ENCODE measurements around the gene ARFGAP2.
A peak's percentile ranks its signal among the peaks of the same experiment; 100 is the strongest.
"Not testable (repeated sequence)": the region's sequence is repeated elsewhere in the genome, so short reads cannot be mapped to it uniquely, and the experiment has no call there.

The ARFGAP2 gene

DNA sequence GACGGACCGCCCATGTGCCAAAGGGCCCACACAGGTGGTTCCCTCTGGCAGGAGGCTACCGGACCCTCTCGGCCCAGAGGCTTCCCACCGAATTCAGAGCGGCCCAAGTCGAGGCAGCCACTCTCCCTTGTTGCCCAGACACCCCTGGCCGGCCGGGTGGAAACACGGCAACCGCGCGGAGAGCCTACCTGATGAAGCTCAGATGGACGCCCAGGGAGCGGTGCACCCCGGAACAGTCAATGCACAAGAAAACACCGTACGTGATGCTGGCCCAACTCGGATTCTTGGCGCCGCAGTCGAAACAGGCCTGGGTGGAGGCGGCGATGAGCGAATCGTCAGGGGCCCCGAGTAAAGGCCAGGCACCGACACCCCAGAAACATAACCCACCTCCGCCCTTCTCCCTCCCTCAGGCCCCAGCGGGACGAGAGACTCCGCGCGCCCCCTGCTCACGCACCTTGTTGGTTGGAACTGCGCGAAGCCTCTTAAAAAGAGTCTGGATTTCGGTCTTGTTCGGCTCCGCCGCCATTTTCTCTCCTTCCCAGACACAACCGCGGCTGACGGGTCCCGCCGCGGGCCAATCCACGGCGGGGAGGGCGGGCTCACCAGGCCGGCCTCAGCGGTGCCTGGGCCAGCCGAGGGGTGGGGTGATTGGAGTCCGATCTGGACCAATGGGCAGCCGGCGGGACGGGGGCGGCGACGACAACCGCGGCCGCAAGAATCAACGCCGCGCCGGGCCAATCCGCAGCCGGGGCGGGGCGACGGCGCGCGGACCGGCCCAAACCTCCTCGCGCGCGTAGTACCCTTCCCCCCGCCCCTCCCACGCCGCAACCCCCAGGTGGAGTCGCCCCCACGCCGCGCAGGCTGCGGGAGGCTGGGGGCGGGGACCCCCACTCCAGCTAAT lies at the start of gene ARFGAP2:
Gene ARFGAP2, minus strand, starts transcription at position 552 of the 901 bp plus-strand sequence. Its CDS starts 26 bp downstream, at position 526.
- DNase-seq: peak; percentile 97

DNA sequence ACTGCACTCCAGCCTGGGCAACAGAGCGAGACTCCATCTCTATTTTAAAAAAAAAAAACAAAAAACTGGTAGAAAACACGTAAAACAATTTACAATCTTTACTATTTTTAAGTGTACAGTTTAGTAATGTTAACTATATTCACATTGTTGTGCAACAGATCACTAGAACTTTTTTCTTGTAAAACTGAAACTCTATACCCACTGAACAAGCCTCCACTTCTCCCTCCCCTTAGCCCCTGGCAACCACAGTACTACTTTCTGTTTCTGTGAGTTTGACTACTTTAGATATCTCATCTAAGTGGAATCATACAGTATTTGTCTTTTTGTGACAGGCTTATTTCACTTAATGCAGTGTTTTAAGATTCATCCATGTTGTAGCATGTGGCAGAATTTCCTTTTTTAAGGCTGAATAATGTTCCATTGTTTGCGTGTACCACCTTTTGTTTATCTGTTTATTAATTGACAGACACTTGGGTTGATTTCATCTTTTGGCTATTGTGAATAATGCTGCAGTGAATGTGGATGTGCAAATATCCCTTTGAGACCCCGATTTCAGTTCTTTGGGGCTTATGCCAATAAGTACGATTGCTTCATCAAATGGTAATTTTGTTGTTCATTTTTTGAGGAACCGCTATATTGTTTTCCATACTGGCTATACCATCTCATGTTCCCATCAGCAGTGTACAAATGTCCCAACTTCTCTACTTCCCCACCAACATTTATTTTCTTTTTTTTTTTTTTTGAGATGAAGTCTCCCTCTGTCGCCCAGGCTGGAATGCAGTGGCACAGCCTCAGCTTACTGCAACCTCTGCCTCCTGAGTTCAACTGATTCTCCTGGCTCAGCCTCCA lies 49.1 kb upstream of the ARFGAP2 start:
- no peak for DNase-seq

DNA sequence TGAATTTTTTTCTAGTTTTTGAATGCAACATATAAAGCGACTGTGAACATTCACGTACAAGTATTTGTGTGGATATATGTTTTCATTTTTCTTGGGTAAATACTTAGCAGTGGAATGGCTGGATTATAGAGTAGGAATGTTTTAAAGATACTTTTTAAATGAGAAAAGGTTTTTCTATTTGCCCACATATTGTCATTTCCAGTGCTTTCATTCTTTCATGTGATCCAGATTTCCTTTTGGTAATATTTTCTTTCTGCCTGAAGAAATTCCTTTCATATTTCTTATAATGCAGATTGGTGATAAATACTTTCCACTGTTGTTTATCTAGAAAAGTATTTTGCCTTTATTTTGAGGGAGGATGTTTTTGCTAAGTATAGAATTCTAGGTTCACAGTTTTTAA lies 46.0 kb upstream of the ARFGAP2 start:
- DNase-seq: no peak

DNA sequence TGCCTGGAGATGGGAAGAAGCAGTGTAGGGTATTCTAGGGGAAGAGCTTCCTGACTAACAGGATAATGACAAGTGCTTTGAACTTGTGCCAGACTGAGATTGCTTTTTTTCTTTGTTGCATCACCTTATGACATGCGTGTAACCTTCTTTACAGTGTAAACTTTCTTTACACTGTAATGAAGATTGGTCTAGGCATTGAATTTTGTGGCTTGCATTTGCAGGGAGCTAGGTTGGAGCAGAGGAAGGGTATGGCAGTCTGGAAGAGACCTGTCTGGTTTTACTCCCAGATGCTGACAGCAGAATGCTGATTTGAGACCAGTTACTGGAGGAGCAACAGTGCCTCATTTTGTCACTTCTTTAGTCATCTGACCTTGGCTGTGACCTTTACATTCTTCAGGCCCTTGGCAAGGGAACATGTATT lies 43.7 kb upstream of the ARFGAP2 start:
- DNase-seq: no peak

DNA sequence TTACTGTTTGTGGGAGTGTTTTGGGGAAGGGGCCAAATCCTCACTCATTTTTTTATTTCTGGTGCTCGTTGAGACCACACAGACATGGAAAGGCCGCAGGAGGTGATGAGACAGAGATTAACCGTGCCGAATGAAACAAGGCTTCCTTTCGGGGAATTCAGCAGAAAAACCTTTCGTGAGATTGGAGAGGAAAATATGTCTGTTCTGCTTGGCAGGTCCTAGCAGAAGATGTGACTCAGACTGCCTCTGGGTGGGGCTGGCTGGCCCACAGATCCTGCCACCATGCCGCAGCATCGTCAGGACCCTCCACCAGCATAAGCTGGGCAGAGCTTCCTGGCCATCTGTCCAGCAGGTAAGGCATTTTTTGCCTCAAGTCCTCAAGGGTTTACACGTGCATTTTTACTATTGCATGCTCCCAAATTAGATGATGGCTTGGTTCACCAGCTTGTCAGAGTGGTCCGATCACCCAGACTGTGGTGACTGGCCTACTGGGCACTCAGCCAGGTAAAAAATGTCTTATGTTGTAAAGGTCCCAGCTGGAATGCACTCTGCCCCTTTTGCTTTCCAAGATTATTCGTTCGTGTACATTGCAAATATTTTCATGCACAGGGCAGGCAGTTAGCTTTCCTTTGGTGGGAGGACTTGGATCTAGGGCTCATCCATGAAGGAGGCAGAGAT lies 39.6 kb upstream of the ARFGAP2 start:
- peak; percentile 45 for DNase-seq

DNA sequence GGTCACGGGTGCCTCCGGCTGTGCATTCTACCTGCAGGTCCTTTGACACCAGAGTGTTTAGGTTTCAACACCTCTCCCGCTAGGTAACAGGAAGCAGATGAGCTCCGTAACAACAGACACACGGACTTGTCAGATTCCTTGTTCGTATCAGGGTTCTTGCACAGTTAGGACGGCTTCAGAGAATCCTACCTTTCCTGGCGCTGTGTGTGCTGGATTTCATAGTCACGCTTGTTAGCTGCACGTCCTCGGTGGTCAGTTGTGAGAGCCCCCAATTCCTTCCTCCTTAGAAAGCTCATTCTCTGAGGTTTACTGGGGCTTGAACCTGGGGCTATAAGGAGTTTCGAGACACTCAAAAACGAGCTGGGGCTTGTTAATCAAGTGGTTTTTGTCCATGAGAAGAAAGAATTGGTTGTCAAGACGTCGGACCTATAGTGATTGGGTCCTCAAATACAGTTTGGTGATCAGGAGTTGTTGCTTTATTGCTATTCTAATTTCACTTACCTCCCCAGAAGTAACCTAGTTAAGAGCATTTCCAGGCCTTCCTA lies 38.8 kb upstream of the ARFGAP2 start:
- DNase-seq: no peak

DNA sequence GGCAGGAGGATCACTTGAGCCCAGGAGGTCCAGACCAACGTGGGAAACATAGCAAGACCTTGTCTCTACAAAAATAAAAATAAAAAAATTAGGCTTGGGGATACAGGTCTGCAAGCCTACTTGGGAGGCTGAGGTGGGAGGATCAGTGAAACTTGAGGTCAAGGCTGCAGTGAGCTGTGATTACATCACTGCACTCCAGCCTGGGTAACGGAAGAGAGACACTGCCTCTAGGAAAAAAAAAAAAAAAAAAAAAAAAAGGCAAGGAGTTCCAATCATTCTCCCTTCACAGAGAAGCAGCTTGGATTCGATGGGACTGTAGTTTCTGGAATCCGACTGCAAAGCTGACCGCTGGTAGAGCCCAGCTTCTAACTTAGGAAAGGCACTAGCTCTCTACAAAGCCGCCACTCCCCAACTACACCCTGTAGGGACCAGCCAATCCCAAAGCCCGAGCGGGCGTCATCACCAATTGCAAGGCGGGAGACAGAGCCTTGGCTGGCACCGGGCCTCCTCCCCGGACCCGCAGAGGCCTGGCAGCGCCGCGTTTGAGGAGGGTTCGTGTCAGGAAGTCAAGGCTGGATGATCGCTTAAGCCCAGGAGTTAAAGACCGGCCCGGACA lies 37.4 kb upstream of the ARFGAP2 start:
- DNase-seq: peak; percentile 86

DNA sequence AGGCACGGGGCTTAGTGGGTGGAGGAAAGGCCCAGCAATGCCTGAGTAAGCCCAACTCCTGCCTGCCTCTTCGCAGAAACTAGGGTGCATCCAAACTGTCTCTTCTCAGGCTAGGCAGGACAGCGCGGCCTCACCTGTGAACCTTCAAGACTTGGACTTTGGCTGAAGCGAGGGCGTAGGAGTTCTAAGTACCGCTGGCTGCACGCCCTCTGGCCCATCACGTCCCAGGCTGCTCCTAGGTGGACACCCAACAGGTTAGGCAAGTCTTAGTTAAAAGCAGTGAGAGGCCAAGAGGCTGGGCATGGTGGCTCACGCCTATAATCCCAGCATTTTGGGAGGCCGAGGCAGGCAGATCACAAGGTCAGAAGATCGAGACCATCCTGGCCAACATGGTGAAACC lies 36.3 kb upstream of the ARFGAP2 start:
- DNase-seq: no peak

DNA sequence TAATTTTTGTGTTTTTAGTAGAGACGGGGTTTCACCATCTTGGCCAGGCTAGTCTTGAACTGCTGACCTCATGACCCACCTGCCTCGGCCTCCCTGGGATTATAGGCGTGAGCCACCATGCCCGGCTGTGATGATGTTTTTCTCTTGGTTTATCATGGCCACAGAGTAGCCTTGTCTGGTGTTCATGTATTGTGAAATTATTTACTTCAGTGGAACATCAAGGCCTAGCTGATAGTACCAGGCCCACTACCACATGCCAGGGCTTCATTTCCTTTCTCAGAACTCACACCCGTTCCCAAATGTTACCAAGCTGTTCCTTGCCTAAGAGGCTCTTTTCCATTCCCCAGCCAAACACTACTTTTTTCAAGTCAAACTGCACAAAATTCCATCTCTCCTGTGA lies 31.9 kb upstream of the ARFGAP2 start:
- no peak for DNase-seq

DNA sequence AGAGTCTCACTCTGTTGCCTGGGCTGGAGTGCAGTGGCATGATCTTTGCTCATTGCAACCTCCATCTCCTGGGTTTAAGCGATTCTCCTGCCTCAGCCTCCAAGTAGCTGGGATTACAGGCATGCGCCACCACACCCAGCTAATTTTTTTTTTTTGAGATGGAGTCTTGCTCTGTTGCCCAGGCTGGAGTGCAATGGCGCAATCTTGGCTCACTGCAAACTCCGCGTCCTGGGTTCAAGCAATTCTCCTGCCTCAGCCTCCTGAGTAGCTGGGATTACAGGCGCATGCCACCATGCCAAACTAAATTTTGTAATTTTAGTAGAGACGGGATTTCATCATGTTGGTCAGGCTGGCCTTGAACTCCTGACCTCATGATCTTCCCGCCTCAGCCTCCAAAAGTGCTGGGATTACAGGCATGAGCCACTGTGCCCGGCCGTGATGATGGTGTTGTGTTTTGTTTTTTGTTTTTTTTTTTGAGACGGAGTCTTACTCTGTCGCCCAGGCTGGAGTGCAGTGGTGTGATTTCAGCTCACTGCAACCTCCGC lies 31.4 kb upstream of the ARFGAP2 start:
- not testable (repeated sequence) for DNase-seq

DNA sequence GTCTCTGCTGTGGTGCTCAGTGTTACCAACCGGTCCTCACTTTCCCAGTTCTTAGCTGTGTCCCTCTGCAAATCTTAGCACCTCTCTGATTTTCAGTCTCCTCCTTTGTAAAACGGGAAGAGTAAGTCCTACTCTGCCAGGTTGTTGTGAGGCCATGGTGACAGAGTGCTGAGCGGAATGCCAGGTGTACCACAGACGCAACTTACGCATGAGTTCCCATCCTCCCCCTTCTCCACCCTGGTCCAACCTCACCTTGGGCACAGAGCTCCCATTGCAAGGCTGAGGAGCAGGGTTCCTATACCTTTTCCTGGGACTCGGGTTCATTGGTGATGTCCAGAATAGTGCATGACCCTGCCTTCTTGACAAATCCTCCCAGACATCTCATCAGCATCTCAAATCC lies 30.8 kb upstream of the ARFGAP2 start:
- DNase-seq: no peak

DNA sequence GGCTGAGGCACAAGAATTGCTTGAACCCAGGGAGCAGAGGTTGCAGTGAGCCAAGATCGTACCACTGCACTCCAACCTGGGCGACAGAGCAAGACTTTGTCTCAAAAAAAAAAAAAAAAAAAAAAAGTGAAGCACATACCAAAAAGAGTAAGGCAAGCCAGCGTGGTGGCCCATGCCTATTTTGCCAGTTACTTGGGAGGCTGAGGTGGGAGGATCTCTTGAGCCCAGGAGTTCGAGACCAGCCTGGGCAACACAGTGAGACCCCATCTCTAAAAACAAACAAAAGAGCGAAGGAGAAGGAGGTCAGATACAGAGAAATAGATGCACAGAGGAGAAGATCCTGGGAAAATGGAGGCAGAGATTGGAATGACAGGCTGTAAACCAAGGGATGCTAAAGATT lies 29.9 kb upstream of the ARFGAP2 start:
- DNase-seq: not testable (repeated sequence)

DNA sequence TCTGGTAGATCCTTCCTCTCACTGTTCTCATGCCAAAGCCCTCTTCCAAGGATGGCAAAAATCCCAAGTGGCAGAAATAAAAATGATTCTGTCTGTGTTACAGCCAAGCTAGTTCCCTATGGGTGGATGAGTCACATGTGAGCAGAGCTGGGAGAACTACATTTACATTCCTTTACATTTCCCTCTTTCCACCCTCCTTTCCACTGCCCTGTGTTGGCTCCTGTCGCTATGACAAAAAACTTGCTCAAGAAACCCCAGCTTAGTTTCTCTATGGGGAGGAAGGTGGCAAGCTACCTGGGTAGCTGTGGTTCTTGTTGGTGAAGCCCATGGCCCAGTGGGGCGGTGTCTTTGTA lies 27.9 kb upstream of the ARFGAP2 start:
- DNase-seq: no peak

DNA sequence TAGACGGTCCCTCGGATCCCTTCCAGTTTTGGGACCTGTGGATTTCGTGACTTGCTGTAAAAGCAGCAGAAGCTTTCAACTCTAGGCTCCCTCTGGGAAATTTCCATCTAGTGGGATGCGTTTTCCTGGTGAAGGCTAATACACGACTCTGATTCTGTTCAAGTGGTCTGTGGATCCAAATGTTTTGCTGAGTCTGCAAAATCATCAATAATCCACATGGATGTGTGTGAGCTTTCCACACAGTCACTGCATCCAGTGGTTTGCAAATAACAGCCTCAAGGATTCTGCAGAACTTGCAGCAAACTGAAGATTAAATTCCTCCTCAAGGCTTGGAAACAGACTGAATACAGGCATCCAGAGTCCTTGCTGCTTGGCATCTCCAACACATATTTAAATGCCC lies 25.9 kb upstream of the ARFGAP2 start:
- DNase-seq: no peak

DNA sequence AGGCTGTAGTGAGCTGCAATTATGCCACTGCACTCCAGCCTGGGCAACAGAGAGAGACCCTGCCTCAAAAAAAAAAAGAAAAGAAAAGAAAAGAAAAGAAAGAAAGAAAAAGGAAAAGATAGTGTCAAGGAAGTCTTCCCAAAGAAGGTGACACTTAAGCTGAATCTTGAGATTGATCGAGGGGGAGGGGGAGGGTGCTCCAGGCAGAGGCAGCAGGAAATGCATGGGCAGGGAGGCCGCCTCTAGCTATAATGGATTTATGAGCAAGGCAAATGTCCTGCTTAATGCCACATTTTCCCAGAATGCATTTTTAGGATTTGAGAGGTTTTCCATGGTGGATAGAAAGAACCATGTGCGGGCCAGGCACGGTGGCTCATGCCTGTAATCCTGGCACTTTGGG lies 24.3 kb upstream of the ARFGAP2 start:
- DNase-seq: no peak

DNA sequence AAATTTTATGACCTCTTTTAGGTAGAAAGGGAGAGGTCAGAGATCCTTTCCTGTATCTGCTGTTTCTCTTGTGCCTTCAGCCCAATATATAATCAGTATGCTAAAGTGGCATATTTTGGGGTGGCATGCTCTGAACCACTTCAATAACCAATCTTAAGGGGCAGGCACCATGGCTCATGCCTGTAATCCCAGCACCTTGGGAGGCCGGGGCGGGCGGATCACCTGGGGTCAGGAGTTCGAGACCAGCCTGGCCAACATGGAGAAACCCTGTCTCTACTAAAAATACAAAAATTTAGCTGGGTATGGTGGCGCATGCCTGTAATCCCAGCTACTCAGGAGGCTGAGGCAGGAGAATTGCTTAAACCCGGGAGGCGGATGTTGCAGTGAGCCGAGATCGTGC lies 21.5 kb upstream of the ARFGAP2 start:
- not testable (repeated sequence) for DNase-seq

DNA sequence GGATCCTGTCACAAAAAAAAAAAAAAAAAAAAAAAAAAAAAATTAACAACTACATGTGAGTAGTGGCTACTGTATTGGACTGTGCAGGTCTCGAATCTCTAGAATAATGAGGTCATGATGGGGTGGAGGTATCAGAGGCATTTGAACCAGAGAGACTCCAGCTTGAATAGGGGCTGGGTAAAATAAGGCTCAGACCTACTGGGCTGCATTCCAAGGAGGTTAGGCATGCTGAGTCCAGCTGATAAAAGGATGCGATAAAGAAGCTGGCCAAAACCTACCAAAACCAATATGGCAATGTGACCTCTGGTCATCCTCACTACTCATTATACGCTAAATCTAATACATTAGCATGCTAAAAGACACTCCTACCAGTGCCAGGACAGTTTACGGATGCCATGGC lies 15.4 kb upstream of the ARFGAP2 start:
- no peak for DNase-seq

DNA sequence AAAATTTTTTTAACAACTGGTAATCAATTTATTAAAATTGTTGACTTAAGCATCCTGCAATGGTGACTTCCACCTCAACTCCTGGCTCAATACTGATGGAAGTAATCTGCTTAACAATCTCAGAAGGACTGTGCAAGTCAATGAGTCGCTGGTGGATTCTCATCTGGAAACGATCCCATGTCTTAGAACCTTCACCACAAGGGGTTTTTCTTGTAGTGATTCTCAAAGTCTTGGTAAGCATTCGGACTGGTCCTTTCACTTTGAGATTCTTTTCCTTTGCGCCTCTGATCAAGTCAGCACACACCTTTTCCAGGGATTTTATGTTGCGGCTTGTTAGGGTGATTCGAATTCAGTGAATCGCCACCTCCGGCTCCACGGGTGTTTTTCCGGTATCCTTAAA lies 14.5 kb upstream of the ARFGAP2 start:
- not testable (repeated sequence) for DNase-seq

DNA sequence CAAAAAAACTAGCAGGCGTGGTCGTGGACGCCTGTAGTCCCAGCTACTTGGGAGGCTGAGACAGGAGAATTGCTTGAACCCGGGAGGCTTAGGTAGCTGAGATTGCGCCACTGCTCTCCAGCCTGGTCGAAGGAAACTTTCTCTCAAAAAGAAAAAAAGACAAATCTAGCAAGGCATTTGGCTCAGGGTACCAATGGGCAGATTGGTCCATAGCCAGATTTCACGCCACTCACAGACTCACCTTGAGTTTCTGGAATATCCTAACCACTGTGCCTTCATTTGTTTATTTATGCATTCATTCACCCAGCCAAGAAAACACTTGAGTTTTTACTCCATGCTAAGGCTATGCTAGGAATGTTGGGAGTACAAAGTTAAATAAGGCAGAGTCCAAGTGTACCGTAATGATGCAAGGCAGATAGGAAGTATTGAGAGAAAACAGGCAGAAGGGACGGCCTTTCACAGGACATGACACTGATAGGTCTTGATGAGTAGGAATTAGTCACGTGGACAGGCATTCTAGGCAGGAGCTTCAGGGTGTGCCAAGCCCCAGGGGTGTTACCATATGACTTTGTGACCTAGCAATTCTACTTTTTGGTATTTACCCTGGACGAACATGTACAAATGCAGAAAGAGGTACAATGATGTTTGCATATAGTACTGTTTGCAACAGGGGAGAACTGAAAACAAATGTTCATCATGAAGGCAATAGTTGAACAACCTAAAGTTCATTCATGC lies 12.6 kb upstream of the ARFGAP2 start:
- no peak for DNase-seq

DNA sequence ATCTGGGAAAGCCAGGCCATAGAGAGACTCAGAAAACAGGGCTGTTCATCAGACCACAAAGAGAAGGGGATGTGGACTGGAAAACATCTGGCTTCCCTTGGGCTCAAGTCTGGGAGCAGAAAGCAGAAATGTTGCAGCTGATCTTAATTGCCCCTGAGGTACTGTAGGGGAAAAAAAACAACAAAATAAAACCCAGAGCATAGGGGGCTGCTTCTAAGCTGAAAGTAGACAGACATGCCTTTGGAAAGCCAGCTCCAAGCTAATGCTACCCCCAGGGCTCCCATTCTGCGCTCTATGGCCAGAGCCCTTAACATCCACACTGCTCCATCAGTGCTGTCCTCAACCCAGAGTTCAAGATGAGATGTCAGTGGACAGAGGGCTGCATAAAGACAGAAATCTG lies 11.6 kb upstream of the ARFGAP2 start:
- DNase-seq: no peak

DNA sequence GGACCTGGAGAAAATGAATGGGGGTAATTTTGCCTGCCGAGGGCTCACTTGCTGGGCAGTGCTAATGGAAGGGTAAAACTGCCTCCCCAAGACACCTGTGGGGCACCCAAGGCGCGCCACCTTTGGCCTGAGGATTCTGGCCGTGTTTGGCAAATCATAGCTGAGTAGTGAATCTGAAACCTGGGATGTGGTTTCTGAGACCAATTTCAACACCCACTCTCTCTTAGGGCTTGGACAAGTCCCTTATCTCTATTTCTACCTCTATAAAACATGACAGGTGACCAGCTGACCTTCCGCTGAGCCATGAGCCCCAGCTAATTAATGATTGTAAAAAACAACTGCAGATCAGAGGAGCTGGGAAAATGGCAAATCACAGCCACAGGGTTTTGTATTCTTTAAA lies 11.0 kb upstream of the ARFGAP2 start:
- no peak for DNase-seq

Measured in CD4-positive, alpha-beta T cell treated with Interleukin-12 subunit alpha and Interleukin-12 subunit beta, for 1 hour (primary cell).